ENCODE measurements around the gene MTIF3.
A peak's percentile ranks its signal among the peaks of the same experiment; 100 is the strongest.

MTIF3 gene

GRCh38 chr13:27455331-27455855 lies 5.0 kb upstream of the MTIF3 start:
- no peak for DNase-seq (ENCODE audit: low read depth in 3 of 3)

- DNase-seq (ENCODE audit: low read depth in 3 of 3) = no peak
Observed at GRCh38 chr13:27450921-27451471, 632 bp upstream of the MTIF3 start.

- DNase-seq (ENCODE audit: low read depth in 3 of 3) = no peak
Observed at GRCh38 chr13:27449081-27449603, 1.2 kb downstream of the MTIF3 start.

GRCh38 chr13:27448308-27448707 lies 2.1 kb downstream of the MTIF3 start:
- DNase-seq (ENCODE audit: low read depth in 3 of 3) = no peak

- no peak for DNase-seq (ENCODE audit: low read depth in 3 of 3)
Observed at GRCh38 chr13:27446986-27447583, 3.3 kb downstream of the MTIF3 start.

GRCh38 chr13:27442797-27443196 lies 7.6 kb downstream of the MTIF3 start:
- no peak for DNase-seq (ENCODE audit: low read depth in 3 of 3)

GRCh38 chr13:27442071-27442647 lies 8.2 kb downstream of the MTIF3 start:
- DNase-seq (ENCODE audit: low read depth in 3 of 3) = peak in 1 of 3 experiments; percentile 21

- no peak for DNase-seq (ENCODE audit: low read depth in 3 of 3)
Observed at GRCh38 chr13:27440408-27440807, 10.0 kb downstream of the MTIF3 start.

GRCh38 chr13:27437126-27437525 lies 13.2 kb downstream of the MTIF3 start:
- no peak for DNase-seq (ENCODE audit: low read depth in 3 of 3)

GRCh38 chr13:27432611-27433210 lies 17.7 kb downstream of the MTIF3 start:
- DNase-seq (ENCODE audit: low read depth in 3 of 3) = no peak

- no peak for DNase-seq (ENCODE audit: low read depth in 3 of 3)
Observed at GRCh38 chr13:27432180-27432579, 18.2 kb downstream of the MTIF3 start.

- no peak for DNase-seq (ENCODE audit: low read depth in 3 of 3)
Observed at GRCh38 chr13:27428160-27428559, 22.2 kb downstream of the MTIF3 start.

GRCh38 chr13:27427641-27428040 lies 22.7 kb downstream of the MTIF3 start:
- DNase-seq (ENCODE audit: low read depth in 3 of 3) = no peak

- peak in 2 of 3 experiments; percentile 53 to 69 for DNase-seq (ENCODE audit: low read depth in 3 of 3)
Observed at GRCh38 chr13:27425918-27426630, 24.3 kb downstream of the MTIF3 start.

GRCh38 chr13:27425158-27425917 lies 25.0 kb downstream of the MTIF3 start:
- DNase-seq (ENCODE audit: low read depth in 3 of 3) = peak in 1 of 3 experiments; percentile 12

GRCh38 chr13:27424246-27425157 lies 25.9 kb downstream of the MTIF3 start, which contains the start of gene GTF3A:
Gene GTF3A (plus strand): TSS chr13:27424619.
- DNase-seq (ENCODE audit: low read depth in 3 of 3) = peak; percentile 72 to 81 (median 80)

GRCh38 chr13:27423333-27423732 lies 27.0 kb downstream of the MTIF3 start:
- DNase-seq (ENCODE audit: low read depth in 3 of 3) = no peak

- no peak for DNase-seq (ENCODE audit: low read depth in 3 of 3)
Observed at GRCh38 chr13:27421101-27421871, 29.1 kb downstream of the MTIF3 start.

GRCh38 chr13:27419328-27419727 lies 31.0 kb downstream of the MTIF3 start:
- DNase-seq (ENCODE audit: low read depth in 3 of 3) = no peak

Data from stimulated activated CD4-positive, alpha-beta T cell treated with anti-CD3 and anti-CD28 coated beads, TNF-alpha, amount 100 ng/mL, for 24 hours (primary cell).